HepG2 (cell line): ENCODE measurements around the gene CRYBA2. TPM values are rescaled to one million over a fixed set of nuclear protein-coding genes. Genes with fewer than 3 reads are reported as not detected.

Source experiments
- ATAC-seq: fragments of 200-7000 bp; cut with Tn5 transposase; 3 replicates; pipeline ENCODE4 v1.9.1; 2020; ENCODE audit warnings: mild to moderate bottlenecking, moderate library complexity
- BruUV-seq: library from RNA; stranded (reverse); fragments of 400-500 nt; replicated peaks from 2 replicates; lab custom pipeline; 2021; lab: Mats Ljungman, UMichigan
- CTCF ChIA-PET: fragments of 300-600 bp; formaldehyde crosslinking; extraction: SDS; loops from one replicate; lab custom pipeline; 2021; ENCODE audit warnings: low total read pairs, inconsistent platforms, low intra/inter-chr PET ratio; lab: Yijun Ruan, JAX
- POLR2A ChIA-PET: fragments of 350-600 bp; sonication (Branson Sonifier 250); formaldehyde crosslinking; loops from one replicate; lab custom pipeline; 2020; ENCODE audit warnings: antibody characterized with exemption, inconsistent platforms; lab: Yijun Ruan, JAX
- DNase-seq: peaks from one replicate; pipeline ENCODE4 v3.0.0-alpha.2; 2015; ENCODE audit warnings: low spot score
- FAIRE-seq: peaks from 3 replicates; lab custom pipeline; 2011; peaks lifted over from hg19 to GRCh38; lab: Jason Lieb, UNC
- H2AFZ ChIP-seq: one replicate; pipeline ENCODE4 v1.6.1; 2011; ENCODE audit warnings: low read length, inconsistent platforms
- H3K27ac ChIP-seq: fragments of 300-600 bp; 3 replicates; pipeline ENCODE4 v1.8.0; 2011; ENCODE audit warnings: mixed run types, mild to moderate bottlenecking, mixed read lengths, low read length, inconsistent platforms; ENCODE audit not compliant: insufficient read depth; ENCODE audit errors: extremely low read length
- H3K27me3 ChIP-seq, 2 experiments: fragments of 200-600 bp in 1 of 2; 2 replicates in 1 of 2; 3 replicates in 1 of 2; pipeline versions ENCODE4 v1.6.0 to v1.8.0; 2011; ENCODE audit warnings: low read length in 2 of 2, mild to moderate bottlenecking in 2 of 2, moderate library complexity in 2 of 2, inconsistent platforms in 1 of 2; ENCODE audit not compliant: insufficient read depth in 2 of 2, control insufficient read depth in 1 of 2
- H3K36me3 ChIP-seq, 2 experiments: fragments of 200-600 bp in 1 of 2; replicated peaks in 1 of 2; 2 replicates in 1 of 2; 3 replicates in 1 of 2; pipeline versions ENCODE4 v1.5.1 to v1.8.0; 2011; ENCODE audit warnings: low read length in 2 of 2, inconsistent platforms in 1 of 2; ENCODE audit not compliant: insufficient read depth in 2 of 2, control insufficient read depth in 1 of 2
- H3K4me1 ChIP-seq: 2 replicates; pipeline ENCODE4 v1.5.1; 2012; ENCODE audit warnings: low read length, inconsistent platforms; ENCODE audit not compliant: insufficient read depth
- H3K4me2 ChIP-seq: 2 replicates; pipeline ENCODE4 v1.6.0; 2011; ENCODE audit warnings: low read depth, low read length, inconsistent platforms
- H3K4me3 ChIP-seq, 3 experiments: fragments of 200-600 bp in 1 of 3; sonication (generic), shearing (Covaris generic) in 1 of 3; replicated peaks in 1 of 3; 2 replicates each; pipeline ENCODE4 v1.5.1; 2011 to 2016; ENCODE audit warnings: low read length in 3 of 3, inconsistent platforms in 2 of 3, low read depth in 2 of 3, mild to moderate bottlenecking in 2 of 3, control low read depth in 1 of 3, mixed read lengths in 1 of 3; ENCODE audit not compliant: insufficient read depth in 1 of 3
- H3K79me2 ChIP-seq: one replicate; pipeline ENCODE4 v1.6.1; 2011; ENCODE audit warnings: low read length, inconsistent platforms; ENCODE audit not compliant: insufficient read depth
- H3K9ac ChIP-seq: 2 replicates; pipeline ENCODE4 v1.6.0; 2011; ENCODE audit warnings: mild to moderate bottlenecking, low read depth, low read length, inconsistent platforms; ENCODE audit not compliant: insufficient read depth
- H3K9me3 ChIP-seq: 2 replicates; pipeline ENCODE4 v1.5.1; 2012; ENCODE audit warnings: mild to moderate bottlenecking, low read length
- H4K20me1 ChIP-seq: 2 replicates; pipeline ENCODE4 v1.6.0; 2011; ENCODE audit warnings: inconsistent platforms, mild to moderate bottlenecking, low read length, moderate library complexity; ENCODE audit not compliant: insufficient read depth
- JUND ChIP-seq: sonication (generic); formaldehyde crosslinking; IDR thresholded peaks from 2 replicates; pipeline ENCODE4 v1.8.0; 2022; ENCODE audit warnings: mild to moderate bottlenecking, missing genetic modification reagents
- MATR3 ChIP-seq: sonication (generic); formaldehyde crosslinking; IDR thresholded peaks from 2 replicates; pipeline ENCODE4 v1.4.0; 2020; ENCODE audit warnings: missing genetic modification reagents
- NFKB2 ChIP-seq: sonication (generic); formaldehyde crosslinking; IDR thresholded peaks from 2 replicates; pipeline ENCODE4 v1.4.0; 2020; ENCODE audit warnings: missing genetic modification reagents, borderline replicate concordance
- NFYC ChIP-seq: IDR thresholded peaks from 2 replicates; pipeline ENCODE4 v1.6.1; 2016; ENCODE audit warnings: missing genetic modification reagents, missing compliant biosample characterization
- PCBP1 ChIP-seq: fragments of 200-400 bp; formaldehyde crosslinking; IDR thresholded peaks from 2 replicates; pipeline ENCODE4 v1.6.1; 2017; ENCODE audit warnings: mild to moderate bottlenecking, low read depth, low read length, borderline replicate concordance
- ZKSCAN1 ChIP-seq: fragments of 150-350 bp; IDR thresholded peaks from 2 replicates; pipeline ENCODE4 v1.6.1; 2014; ENCODE audit warnings: low read length
- ZNF224 ChIP-seq: sonication (generic); formaldehyde crosslinking; IDR thresholded peaks from 2 replicates; pipeline ENCODE4 v1.5.0; 2020; ENCODE audit warnings: mild to moderate bottlenecking, missing genetic modification reagents
- WGBS: methylation state at CpG from one replicate; pipeline ENCODE4 v1.1.6; 2017; ENCODE audit warnings: low lambda C conversion rate; 5-methylcytosine and 5-hydroxymethylcytosine counted together
- in situ Hi-C: cut with HindIII; loops from 2 replicates; pipeline ENCODE4 v1.10.0; 2017; ENCODE audit warnings: low pct_unique_long_range_greater_than_20kb; ENCODE audit not compliant: extremely low pct_ligation_motif_present
- intact Hi-C: fragments of 100-400 bp; cut with micrococcal nuclease; formaldehyde crosslinking; loops from one replicate; pipeline ENCODE4 v1.10.0; 2022; ENCODE audit not compliant: unreplicated experiment
- polyA plus RNA-seq, 8 experiments: library from polyadenylated mRNA; depleted of rRNA in 3 of 8; stranded (reverse) in 7 of 8; unstranded in 1 of 8; fragments of >200 nt; fragmentation: Illumina TruSeq in 4 of 8; extraction: Trizol in 4 of 8; gene quantifications; 2 replicates each; pipeline versions ENCODE4 v1.2.1 to v1.2.3, GENCODE V29; 2011 to 2016; ENCODE audit warnings: low read depth in 4 of 8, missing spikeins in 1 of 8, mixed read lengths in 1 of 8; ENCODE audit not compliant: insufficient read depth in 1 of 8
- total RNA-seq, 5 experiments: library from RNA; depleted of rRNA; stranded (reverse); fragments of >200 nt; fragmentation: Illumina TruSeq; extraction: Trizol; gene quantifications; 2 replicates each; pipeline ENCODE4 v1.2.3, GENCODE V29; 2016; ENCODE audit warnings: low read depth in 1 of 5
- TF ChIP-seq, protein P1 (sequence below): sonication (generic); formaldehyde crosslinking; conservative IDR thresholded peaks from 2 replicates; pipeline ENCODE4 v1.5.0; 2020; ENCODE audit warnings: missing genetic modification reagents
- TF ChIP-seq, protein P2 (sequence below): sonication (generic); formaldehyde crosslinking; IDR thresholded peaks from 2 replicates; pipeline ENCODE4 v1.8.0; 2022; ENCODE audit warnings: mild to moderate bottlenecking, missing genetic modification reagents
- TF ChIP-seq, protein P3 (sequence below): sonication (generic); formaldehyde crosslinking; IDR thresholded peaks from 2 replicates; pipeline ENCODE4 v1.4.0; 2020; ENCODE audit warnings: missing genetic modification reagents, borderline replicate concordance
- TF ChIP-seq, protein P4 (sequence below): sonication (generic); formaldehyde crosslinking; IDR thresholded peaks from 2 replicates; pipeline ENCODE4 v1.5.0; 2020; ENCODE audit warnings: missing genetic modification reagents
- TF ChIP-seq, protein P5 (sequence below): IDR thresholded peaks from 2 replicates; pipeline ENCODE4 v1.6.1; 2016; ENCODE audit warnings: low read depth, borderline replicate concordance
- TF ChIP-seq, protein P6 (sequence below): sonication (generic); formaldehyde crosslinking; IDR thresholded peaks from 2 replicates; pipeline ENCODE4 v1.5.0; 2020; ENCODE audit warnings: mild to moderate bottlenecking, missing genetic modification reagents, borderline replicate concordance

Gene CRYBA2
- total and polyA plus RNA-seq, 2 of the 13 experiments (the other 11 are each of a cell fraction or from before 2014, with no cell fraction given) = not detected

DNA sequence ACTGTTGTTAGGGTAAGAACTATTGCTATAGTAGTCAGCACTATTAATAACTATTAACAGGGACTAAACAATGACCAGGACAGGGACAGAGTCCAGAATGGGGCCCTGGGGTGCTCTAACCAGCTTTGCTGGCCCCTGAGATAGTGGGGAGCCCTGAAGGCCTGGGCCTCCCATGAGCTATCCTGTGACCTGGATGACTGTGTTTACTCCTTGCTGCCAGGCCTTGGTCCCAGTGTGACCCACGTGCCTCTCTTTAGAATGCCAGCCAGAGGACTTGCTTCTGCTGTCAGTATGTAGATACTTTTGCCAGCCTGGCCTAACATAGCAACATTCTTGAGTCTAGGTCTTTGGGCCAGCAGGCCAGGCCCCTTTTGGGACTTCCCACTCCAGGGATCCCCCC, 22.3 kb downstream of the CRYBA2 start:
- Histone ChIP-seq H4K20me1 (no peaks in the 10 kb centered on the region), H3K79me2 (no peaks in the 10 kb centered on the region), H3K4me1 (no peaks in the 10 kb centered on the region), H2AFZ (no peak overlapping the region), H3K9me3 (no peaks in the 10 kb centered on the region), H3K4me2 (no peak overlapping the region), H3K27me3 (peaks cover 0 to 27% of the 10 kb centered on the region in 2 experiments; a peak in 4 of 5 replicates), H3K4me3 (no peak overlapping the region), H3K27ac (no peak overlapping the region), H3K36me3 (no peaks in the 10 kb centered on the region), H3K9ac (no peak overlapping the region)
- DNase-seq = no peak
- TF ChIP-seq ZNF224 (CRISPR knock-in tag) = no peak
- TF ChIP-seq, protein P1, sequence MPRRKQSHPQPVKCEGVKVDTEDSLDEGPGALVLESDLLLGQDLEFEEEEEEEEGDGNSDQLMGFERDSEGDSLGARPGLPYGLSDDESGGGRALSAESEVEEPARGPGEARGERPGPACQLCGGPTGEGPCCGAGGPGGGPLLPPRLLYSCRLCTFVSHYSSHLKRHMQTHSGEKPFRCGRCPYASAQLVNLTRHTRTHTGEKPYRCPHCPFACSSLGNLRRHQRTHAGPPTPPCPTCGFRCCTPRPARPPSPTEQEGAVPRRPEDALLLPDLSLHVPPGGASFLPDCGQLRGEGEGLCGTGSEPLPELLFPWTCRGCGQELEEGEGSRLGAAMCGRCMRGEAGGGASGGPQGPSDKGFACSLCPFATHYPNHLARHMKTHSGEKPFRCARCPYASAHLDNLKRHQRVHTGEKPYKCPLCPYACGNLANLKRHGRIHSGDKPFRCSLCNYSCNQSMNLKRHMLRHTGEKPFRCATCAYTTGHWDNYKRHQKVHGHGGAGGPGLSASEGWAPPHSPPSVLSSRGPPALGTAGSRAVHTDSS (CRISPR knock-in tag) = no peak
- TF ChIP-seq NFKB2 = no peak
- TF ChIP-seq, protein P2, sequence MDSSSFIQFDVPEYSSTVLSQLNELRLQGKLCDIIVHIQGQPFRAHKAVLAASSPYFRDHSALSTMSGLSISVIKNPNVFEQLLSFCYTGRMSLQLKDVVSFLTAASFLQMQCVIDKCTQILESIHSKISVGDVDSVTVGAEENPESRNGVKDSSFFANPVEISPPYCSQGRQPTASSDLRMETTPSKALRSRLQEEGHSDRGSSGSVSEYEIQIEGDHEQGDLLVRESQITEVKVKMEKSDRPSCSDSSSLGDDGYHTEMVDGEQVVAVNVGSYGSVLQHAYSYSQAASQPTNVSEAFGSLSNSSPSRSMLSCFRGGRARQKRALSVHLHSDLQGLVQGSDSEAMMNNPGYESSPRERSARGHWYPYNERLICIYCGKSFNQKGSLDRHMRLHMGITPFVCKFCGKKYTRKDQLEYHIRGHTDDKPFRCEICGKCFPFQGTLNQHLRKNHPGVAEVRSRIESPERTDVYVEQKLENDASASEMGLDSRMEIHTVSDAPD = no peak
- TF ChIP-seq, protein P3, sequence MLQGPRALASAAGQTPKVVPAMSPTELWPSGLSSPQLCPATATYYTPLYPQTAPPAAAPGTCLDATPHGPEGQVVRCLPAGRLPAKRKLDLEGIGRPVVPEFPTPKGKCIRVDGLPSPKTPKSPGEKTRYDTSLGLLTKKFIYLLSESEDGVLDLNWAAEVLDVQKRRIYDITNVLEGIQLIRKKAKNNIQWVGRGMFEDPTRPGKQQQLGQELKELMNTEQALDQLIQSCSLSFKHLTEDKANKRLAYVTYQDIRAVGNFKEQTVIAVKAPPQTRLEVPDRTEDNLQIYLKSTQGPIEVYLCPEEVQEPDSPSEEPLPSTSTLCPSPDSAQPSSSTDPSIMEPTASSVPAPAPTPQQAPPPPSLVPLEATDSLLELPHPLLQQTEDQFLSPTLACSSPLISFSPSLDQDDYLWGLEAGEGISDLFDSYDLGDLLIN (CRISPR knock-in tag) = no peak
- TF ChIP-seq ZKSCAN1 = no peak
- TF ChIP-seq PCBP1 = no peak
- TF ChIP-seq MATR3 = no peak
- TF ChIP-seq JUND = no peak
- TF ChIP-seq, protein P4, sequence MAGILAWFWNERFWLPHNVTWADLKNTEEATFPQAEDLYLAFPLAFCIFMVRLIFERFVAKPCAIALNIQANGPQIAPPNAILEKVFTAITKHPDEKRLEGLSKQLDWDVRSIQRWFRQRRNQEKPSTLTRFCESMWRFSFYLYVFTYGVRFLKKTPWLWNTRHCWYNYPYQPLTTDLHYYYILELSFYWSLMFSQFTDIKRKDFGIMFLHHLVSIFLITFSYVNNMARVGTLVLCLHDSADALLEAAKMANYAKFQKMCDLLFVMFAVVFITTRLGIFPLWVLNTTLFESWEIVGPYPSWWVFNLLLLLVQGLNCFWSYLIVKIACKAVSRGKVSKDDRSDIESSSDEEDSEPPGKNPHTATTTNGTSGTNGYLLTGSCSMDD (CRISPR knock-in tag) = no peak
- TF ChIP-seq, protein P5, sequence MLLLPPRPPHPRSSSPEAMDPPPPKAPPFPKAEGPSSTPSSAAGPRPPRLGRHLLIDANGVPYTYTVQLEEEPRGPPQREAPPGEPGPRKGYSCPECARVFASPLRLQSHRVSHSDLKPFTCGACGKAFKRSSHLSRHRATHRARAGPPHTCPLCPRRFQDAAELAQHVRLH (CRISPR knock-in tag) = no peak
- TF ChIP-seq NFYC (CRISPR knock-in tag) = no peak
- TF ChIP-seq, protein P6, sequence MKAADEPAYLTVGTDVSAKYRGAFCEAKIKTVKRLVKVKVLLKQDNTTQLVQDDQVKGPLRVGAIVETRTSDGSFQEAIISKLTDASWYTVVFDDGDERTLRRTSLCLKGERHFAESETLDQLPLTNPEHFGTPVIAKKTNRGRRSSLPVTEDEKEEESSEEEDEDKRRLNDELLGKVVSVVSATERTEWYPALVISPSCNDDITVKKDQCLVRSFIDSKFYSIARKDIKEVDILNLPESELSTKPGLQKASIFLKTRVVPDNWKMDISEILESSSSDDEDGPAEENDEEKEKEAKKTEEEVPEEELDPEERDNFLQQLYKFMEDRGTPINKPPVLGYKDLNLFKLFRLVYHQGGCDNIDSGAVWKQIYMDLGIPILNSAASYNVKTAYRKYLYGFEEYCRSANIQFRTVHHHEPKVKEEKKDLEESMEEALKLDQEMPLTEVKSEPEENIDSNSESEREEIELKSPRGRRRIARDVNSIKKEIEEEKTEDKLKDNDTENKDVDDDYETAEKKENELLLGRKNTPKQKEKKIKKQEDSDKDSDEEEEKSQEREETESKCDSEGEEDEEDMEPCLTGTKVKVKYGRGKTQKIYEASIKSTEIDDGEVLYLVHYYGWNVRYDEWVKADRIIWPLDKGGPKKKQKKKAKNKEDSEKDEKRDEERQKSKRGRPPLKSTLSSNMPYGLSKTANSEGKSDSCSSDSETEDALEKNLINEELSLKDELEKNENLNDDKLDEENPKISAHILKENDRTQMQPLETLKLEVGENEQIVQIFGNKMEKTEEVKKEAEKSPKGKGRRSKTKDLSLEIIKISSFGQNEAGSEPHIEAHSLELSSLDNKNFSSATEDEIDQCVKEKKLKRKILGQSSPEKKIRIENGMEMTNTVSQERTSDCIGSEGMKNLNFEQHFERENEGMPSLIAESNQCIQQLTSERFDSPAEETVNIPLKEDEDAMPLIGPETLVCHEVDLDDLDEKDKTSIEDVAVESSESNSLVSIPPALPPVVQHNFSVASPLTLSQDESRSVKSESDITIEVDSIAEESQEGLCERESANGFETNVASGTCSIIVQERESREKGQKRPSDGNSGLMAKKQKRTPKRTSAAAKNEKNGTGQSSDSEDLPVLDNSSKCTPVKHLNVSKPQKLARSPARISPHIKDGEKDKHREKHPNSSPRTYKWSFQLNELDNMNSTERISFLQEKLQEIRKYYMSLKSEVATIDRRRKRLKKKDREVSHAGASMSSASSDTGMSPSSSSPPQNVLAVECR (CRISPR knock-in tag) = no peak
- WGBS = 0% methylated on average over 1 of the region's 1 CpG
- FAIRE-seq = no peak
- in situ Hi-C loops = no loop called here
- intact Hi-C loops = no loop called here
- ChIA-PET CTCF (no interaction called here), POLR2A (no interaction called here)
- ATAC-seq = no peak
- no TSS peak for BruUV-seq
